OCI-LY3 (cell line): ENCODE measurements around the gene IGFBP6.

Source experiments
- H2AFZ ChIP-seq: fragments of 200-600, 300-600 bp; shearing (Covaris generic); 2 replicates; pipeline ENCODE4 v1.6.0; 2014; ENCODE audit warnings: antibody characterized with exemption, low read depth, low read length
- H3K27ac ChIP-seq: fragments of 200-600, 300-600 bp; sonication (generic); 2 replicates; pipeline ENCODE4 v1.5.1; 2014; ENCODE audit warnings: mild to moderate bottlenecking, low read length, moderate library complexity, mixed read lengths
- H3K27me3 ChIP-seq: fragments of 200-600, 300-600 bp; sonication (generic); 2 replicates; pipeline ENCODE4 v1.6.1; 2014; ENCODE audit warnings: low read depth, low read length, mixed read lengths
- H3K36me3 ChIP-seq: fragments of 200-600, 300-600 bp; sonication (generic); replicated peaks from 2 replicates; pipeline ENCODE3; 2014; ENCODE audit warnings: low read depth, low read length, mixed read lengths
- H3K4me1 ChIP-seq: fragments of 300-600, 200-600 bp; sonication (generic); 2 replicates; pipeline ENCODE4 v1.6.1; 2014; ENCODE audit warnings: low read length, mixed read lengths
- H3K4me2 ChIP-seq: fragments of 200-600, 300-600 bp; sonication (generic); 2 replicates; pipeline ENCODE4 v1.6.1; 2014; ENCODE audit warnings: low read length, mixed read lengths
- H3K4me3 ChIP-seq: fragments of 300-600, 200-600 bp; sonication (generic); 2 replicates; pipeline ENCODE4 v1.5.1; 2014; ENCODE audit warnings: antibody characterized with exemption, mild to moderate bottlenecking, low read length, moderate library complexity
- H3K79me2 ChIP-seq: fragments of 300-600, 200-600 bp; shearing (Covaris generic); 2 replicates; pipeline ENCODE4 v1.6.1; 2014; ENCODE audit warnings: mild to moderate bottlenecking, low read length, mixed read lengths
- H3K9ac ChIP-seq: fragments of 300-600, 200-600 bp; shearing (Covaris generic); 2 replicates; pipeline ENCODE4 v1.6.0; 2014; ENCODE audit warnings: mild to moderate bottlenecking, low read length, moderate library complexity
- H3K9me3 ChIP-seq: fragments of 200-600, 300-600 bp; shearing (Covaris generic); 2 replicates; pipeline ENCODE4 v1.6.1; 2014; ENCODE audit warnings: low read length, mixed read lengths; ENCODE audit not compliant: insufficient read depth
- H4K20me1 ChIP-seq: fragments of 200-600, 300-600 bp; sonication (generic); 2 replicates; pipeline ENCODE4 v1.6.1; 2016; ENCODE audit warnings: low read length, mixed read lengths; ENCODE audit not compliant: insufficient read depth
- CTCF ChIP-seq: fragments of 200-600, 300-600 bp; sonication (generic); IDR thresholded peaks from 2 replicates; pipeline ENCODE4 v1.5.1; 2014; ENCODE audit warnings: antibody characterized with exemption, low read length, low read depth
- EZH2phosphoT487 ChIP-seq: fragments of 200-600 bp; shearing (Covaris generic); IDR thresholded peaks from 2 replicates; pipeline ENCODE4 v1.6.1; 2018; ENCODE audit warnings: antibody characterized with exemption, mixed run types, low read depth

IGFBP6 gene

GRCh38 chr12:53073881-53074280, 23.6 kb upstream of the IGFBP6 start:
- no peaks in the 10 kb centered on the region for H3K27me3 ChIP-seq
- H3K27ac ChIP-seq: no peak overlapping the region
- 0 out of 2 replicates have a peak, but pooled peaks cover 6% of the 10 kb centered on the region for H3K79me2 ChIP-seq
- no peak overlapping the region for H3K4me2 ChIP-seq
- H3K9me3 ChIP-seq: no peaks in the 10 kb centered on the region
- H4K20me1 ChIP-seq: no peaks in the 10 kb centered on the region
- no peak overlapping the region for H2AFZ ChIP-seq
- H3K4me3 ChIP-seq: no peak overlapping the region
- TF ChIP-seq CTCF: no peak
- no peak for TF ChIP-seq EZH2phosphoT487
- H3K4me1 ChIP-seq: peaks cover 16% of the 10 kb centered on the region
- H3K9ac ChIP-seq: no peak overlapping the region
- peaks cover 22% of the 10 kb centered on the region for H3K36me3 ChIP-seq

GRCh38 chr12:53074283-53074998, 23.0 kb upstream of the IGFBP6 start:
- Histone ChIP-seq H3K9me3 (no peaks in the 10 kb centered on the region), H2AFZ (no peak overlapping the region), H3K9ac (no peak overlapping the region), H3K36me3 (peaks cover 22% of the 10 kb centered on the region), H3K27me3 (no peaks in the 10 kb centered on the region), H3K27ac (no peak overlapping the region), H3K4me1 (peaks cover 16% of the 10 kb centered on the region), H4K20me1 (no peaks in the 10 kb centered on the region), H3K4me2 (no peak overlapping the region), H3K79me2 (0 out of 2 replicates have a peak, but pooled peaks cover 6% of the 10 kb centered on the region), H3K4me3 (no peak overlapping the region)
- TF ChIP-seq CTCF: no peak
- TF ChIP-seq EZH2phosphoT487: no peak

- peaks cover 19% of the 10 kb centered on the region for H3K4me1 ChIP-seq
- H3K27me3 ChIP-seq: no peaks in the 10 kb centered on the region
- no peaks in the 10 kb centered on the region for H4K20me1 ChIP-seq
- H3K27ac ChIP-seq: no peak overlapping the region
- H3K36me3 ChIP-seq: peaks cover 22% of the 10 kb centered on the region
- H3K9ac ChIP-seq: no peak overlapping the region
- no peaks in the 10 kb centered on the region for H3K9me3 ChIP-seq
- TF ChIP-seq EZH2phosphoT487 (no peak), CTCF (no peak)
- no peak overlapping the region for H3K4me2 ChIP-seq
- 0 out of 2 replicates have a peak, but pooled peaks cover 6% of the 10 kb centered on the region for H3K79me2 ChIP-seq
- no peak overlapping the region for H2AFZ ChIP-seq
- H3K4me3 ChIP-seq: no peak overlapping the region
Measured at GRCh38 chr12:53074999-53075370, 22.5 kb upstream of the IGFBP6 start.

GRCh38 chr12:53076461-53076860, 21.0 kb upstream of the IGFBP6 start:
- Histone ChIP-seq H3K4me3 (no peak overlapping the region), H3K4me1 (peaks cover 19% of the 10 kb centered on the region), H4K20me1 (no peaks in the 10 kb centered on the region), H2AFZ (no peak overlapping the region), H3K79me2 (0 out of 2 replicates have a peak, but pooled peaks cover 6% of the 10 kb centered on the region), H3K27ac (no peak overlapping the region), H3K27me3 (peaks cover 5% of the 10 kb centered on the region), H3K4me2 (no peak overlapping the region), H3K9ac (no peak overlapping the region), H3K36me3 (peaks cover 22% of the 10 kb centered on the region), H3K9me3 (no peaks in the 10 kb centered on the region)
- no peak for TF ChIP-seq EZH2phosphoT487
- no peak for TF ChIP-seq CTCF
